Mononuclear cell (primary cell): ENCODE measurements around the gene SLC22A23. TPM values are rescaled to one million over a fixed set of nuclear protein-coding genes. Genes with fewer than 3 reads are reported as not detected.
"Not testable (repeated sequence)": the region's sequence is repeated elsewhere in the genome, so short reads cannot be mapped to it uniquely, and the experiment has no call there.

Source experiments
- H3K27me3 ChIP-seq: 2 replicates; pipeline ENCODE4 v1.6.0; 2011; ENCODE audit warnings: low read length, control low read depth; ENCODE audit not compliant: insufficient read depth
- H3K4me1 ChIP-seq: 2 replicates; pipeline ENCODE4 v1.5.1; 2011; ENCODE audit warnings: mild to moderate bottlenecking, low read length, control low read depth; ENCODE audit not compliant: insufficient read depth
- H3K4me3 ChIP-seq: 2 replicates; pipeline ENCODE4 v1.5.1; 2011; ENCODE audit warnings: mild to moderate bottlenecking, low read length, moderate library complexity
- H3K9me3 ChIP-seq: 2 replicates; pipeline ENCODE4 v1.5.1; 2011; ENCODE audit warnings: low read depth, mild to moderate bottlenecking, control low read depth, low read length
- total RNA-seq: library from RNA; depleted of rRNA; stranded (reverse); fragments of >200 nt; gene quantifications from one replicate; pipeline ENCODE4 v1.2.3, GENCODE V29; 2012

Gene SLC22A23
- total RNA-seq, 1 donor: 6.0 TPM

DNA sequence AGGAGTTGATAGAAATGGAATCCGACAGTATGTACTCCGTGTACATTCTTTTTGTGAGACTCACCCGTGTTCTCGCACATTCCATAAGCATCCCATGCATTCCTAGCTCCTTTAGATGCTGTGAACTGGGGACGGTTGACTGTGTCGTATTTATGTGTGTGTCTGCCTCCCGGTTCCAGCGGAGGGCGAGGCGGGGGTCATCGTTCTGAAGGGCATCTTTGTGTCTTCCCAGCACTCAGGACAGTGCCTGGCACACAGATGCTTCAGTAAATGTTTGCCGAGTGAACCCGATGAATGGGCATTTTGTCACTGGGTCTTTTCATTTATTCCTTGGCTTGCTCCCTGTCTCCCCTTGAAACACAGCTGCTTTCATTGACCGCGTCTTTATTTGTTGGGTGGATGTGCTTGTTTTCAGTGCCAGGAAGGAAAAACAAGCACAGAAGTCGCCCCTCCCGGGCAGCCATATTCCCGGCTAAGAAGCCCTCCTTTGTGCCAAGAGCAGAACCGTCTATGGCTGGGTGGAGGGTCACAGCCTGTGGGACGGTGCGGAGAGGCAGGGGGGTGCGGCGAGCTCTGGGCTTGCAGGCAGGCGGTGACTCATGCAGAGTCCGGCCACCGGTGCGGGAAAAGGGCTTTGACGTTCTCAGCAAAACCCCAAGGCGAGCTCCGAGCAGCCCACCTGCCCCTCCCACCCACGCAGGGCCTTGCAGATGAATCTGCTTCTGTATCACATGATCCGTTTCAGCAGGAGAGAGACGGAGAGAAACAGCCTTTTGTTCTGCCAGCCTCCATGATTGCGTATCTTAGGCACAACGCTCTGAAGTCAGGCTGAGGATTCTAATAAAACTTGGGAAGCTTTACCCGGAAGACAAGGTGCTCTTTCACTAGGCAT is 209.3 kb downstream of the SLC22A23 start:
- Histone ChIP-seq H3K4me3 (no peak overlapping the region), H3K4me1 (peaks cover 9% of the 10 kb centered on the region), H3K9me3 (no peaks in the 10 kb centered on the region), H3K27me3 (peaks cover 16% of the 10 kb centered on the region)

DNA sequence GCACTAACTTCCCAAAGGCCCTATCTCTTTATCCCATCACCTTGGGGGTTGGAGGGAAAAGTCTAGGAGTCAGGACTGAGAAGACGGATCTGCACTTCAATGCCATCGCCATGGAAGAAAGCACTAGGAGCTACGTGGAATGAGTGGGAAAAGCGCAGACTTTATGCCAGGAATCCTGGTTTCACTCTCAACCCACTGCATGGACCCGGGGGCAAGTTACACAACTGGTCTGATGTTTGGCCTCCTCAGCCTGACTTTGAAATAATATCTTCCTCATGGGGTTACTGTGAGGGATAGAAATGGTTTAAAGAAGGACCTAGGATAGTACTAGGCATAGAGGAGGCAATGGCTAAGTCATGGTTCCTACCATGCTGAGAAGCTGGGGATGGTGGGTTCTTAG is 211.6 kb downstream of the SLC22A23 start:
- H3K27me3 ChIP-seq: peaks cover 11% of the 10 kb centered on the region
- no peaks in the 10 kb centered on the region for H3K9me3 ChIP-seq

DNA sequence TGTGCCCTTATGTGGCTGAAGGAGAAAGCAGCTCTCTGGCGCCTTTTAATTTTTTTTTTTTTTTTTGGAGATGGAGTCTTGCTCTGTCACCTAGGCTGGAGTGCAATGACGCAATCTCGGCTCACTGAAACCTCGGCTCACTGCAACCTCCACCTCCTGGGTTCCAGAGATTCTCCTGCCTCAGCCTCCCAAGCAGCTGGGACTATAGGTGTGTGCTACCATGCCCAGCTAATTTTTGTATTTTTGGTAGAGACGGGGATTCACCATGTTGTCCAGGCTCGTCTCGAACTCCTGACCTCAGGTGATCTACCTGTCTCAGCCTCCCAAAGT is 212.1 kb downstream of the SLC22A23 start:
- H3K9me3 ChIP-seq, H3K4me1 ChIP-seq, H3K4me3 ChIP-seq: not testable (repeated sequence)
- H3K27me3 ChIP-seq: peaks cover 11% of the 10 kb centered on the region

More for the DNA sequence above, 211.6 kb downstream of the SLC22A23 start:
- no peaks in the 10 kb centered on the region for H3K4me1 ChIP-seq
- H3K4me3 ChIP-seq: no peak overlapping the region

DNA sequence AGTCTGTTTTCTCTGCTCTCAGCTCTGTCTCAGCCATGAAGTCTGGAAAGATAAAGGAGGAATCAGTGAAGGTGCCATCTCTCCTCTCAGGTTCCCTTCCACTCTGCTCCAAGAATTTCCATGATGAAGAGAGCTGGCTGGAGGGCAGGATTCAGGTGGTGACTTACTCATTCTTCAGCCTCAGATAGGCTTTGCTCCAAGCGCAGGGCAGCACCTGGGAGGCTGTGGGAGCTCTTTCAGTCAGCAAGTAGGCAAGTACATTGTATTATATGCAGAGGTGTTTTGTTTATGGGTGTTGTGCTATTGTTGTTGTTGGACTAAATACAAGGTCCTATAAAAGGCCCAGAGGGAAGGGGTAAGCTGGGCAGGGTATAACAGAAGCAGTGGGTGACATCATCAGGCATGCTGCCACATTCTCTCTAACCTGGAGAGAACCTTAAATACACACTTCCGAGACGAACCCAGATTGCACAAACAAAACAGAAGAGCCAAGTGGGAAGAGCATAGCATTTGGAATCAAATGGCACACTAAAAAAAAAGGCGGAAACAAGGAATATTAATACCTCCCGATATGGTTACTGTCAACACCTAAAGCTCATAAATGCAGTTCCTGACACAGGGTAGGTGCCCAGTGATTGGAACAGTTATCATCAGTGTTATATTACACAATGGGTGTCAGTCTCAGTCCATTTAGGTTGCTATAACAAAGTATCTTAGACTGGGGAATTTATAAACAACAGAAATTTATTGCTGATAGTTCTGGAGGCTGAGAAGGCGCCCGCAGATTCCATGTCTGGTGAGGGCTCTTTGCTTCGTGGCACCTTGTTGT is 212.6 kb downstream of the SLC22A23 start:
- Histone ChIP-seq H3K27me3 (peaks cover 12% of the 10 kb centered on the region), H3K9me3 (no peaks in the 10 kb centered on the region), H3K4me3 (no peak overlapping the region), H3K4me1 (no peaks in the 10 kb centered on the region)

DNA sequence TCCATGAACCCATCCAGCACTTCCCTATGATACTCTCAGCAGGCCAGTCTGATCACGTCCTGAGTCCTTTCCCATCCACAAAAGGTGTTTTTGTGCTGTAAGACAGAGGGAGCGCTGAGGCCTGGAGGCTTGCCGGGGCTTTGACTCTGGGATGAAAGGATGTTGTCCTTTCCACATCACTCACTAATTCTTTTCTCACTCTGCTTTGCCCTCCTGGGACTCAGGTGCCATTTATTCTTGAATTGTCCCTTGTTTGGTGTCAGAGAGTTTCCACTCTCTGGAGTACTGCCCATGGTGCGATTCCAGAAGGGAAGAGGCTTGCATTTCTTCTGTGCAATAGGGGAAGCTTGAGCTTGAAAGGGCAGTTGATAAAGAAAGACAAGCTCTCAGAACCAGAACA is 214.1 kb downstream of the SLC22A23 start:
- no peak overlapping the region for H3K4me3 ChIP-seq
- no peaks in the 10 kb centered on the region for H3K9me3 ChIP-seq
- no peaks in the 10 kb centered on the region for H3K4me1 ChIP-seq
- peaks cover 8% of the 10 kb centered on the region for H3K27me3 ChIP-seq

DNA sequence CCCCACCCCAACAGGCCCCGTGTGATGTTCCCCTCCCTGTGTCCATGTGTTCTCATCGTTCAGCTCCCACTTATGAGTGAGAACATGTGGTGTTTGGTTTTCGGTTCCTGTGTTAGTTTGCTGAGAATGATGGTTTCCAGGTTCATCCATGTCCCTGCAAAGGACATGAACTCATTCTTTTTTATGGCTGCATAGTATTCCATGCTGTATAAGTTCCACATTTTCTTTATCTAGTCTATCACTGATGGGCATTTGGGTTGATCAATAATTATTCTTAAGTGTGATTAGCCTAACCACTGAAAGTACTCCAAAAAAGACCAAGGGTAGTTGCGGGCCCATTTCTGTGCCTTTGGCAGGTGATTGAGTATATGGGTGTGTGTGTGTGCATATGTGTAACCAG is 215.1 kb downstream of the SLC22A23 start:
- not testable (repeated sequence) for H3K4me3 ChIP-seq, H3K4me1 ChIP-seq, H3K27me3 ChIP-seq, H3K9me3 ChIP-seq

DNA sequence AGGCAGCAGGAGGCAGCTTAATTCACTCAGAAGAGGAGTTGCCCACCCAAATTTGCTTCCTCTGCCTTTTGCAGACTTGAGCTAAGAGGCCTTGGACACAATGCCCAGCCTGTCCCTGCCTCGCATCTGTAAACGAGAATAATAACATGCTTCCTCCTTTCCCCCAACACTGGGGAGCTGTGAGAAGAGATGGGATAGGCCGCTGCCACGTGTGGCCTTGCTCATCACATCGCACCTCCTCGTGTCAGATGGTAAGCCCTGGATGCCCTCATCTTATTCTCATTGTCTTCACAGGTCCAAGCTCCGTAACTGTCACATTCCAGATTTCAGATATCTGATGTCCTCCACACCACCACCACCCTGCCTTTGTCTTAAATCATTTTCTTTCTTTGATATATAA is 216.3 kb downstream of the SLC22A23 start:
- H3K4me1 ChIP-seq: no peaks in the 10 kb centered on the region
- H3K4me3 ChIP-seq: no peak overlapping the region
- peaks cover 13% of the 10 kb centered on the region for H3K27me3 ChIP-seq
- H3K9me3 ChIP-seq: no peaks in the 10 kb centered on the region

DNA sequence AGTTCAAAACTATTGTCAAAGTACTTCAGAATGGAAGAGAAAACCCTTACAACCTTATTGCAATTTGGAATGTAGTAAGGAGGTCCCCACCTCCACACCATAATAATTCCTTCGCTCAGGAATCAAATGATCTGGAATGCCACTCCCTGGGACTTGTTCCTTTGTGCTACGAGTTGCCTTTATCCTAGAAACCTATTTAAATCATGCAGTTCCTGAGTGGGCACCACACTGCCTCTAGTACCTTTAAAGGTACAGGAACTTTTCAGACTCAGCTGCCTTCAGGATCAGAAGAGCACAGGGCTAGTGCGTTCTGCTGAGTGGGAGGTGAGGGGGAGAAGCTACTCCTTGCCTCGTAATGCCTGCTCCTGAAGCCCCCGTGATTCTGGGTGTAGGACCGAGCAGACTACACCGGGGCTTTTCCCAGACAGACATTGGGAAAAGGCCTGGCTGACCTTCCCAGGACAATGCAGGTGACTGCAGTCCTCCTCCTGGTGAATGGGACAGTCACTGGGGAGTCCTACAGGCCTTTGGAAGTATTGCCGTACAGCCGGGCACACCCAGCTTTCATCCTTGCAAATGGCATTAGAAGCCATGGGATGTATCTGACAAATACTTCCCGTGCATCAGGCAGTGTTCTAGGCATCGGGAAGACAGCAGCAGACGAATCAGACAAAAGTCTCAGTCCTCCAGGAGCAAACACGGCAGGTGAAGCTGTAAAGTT is 217.6 kb downstream of the SLC22A23 start:
- H3K9me3 ChIP-seq: no peaks in the 10 kb centered on the region
- no peak overlapping the region for H3K4me3 ChIP-seq
- H3K27me3 ChIP-seq: peaks cover 21% of the 10 kb centered on the region
- no peaks in the 10 kb centered on the region for H3K4me1 ChIP-seq

DNA sequence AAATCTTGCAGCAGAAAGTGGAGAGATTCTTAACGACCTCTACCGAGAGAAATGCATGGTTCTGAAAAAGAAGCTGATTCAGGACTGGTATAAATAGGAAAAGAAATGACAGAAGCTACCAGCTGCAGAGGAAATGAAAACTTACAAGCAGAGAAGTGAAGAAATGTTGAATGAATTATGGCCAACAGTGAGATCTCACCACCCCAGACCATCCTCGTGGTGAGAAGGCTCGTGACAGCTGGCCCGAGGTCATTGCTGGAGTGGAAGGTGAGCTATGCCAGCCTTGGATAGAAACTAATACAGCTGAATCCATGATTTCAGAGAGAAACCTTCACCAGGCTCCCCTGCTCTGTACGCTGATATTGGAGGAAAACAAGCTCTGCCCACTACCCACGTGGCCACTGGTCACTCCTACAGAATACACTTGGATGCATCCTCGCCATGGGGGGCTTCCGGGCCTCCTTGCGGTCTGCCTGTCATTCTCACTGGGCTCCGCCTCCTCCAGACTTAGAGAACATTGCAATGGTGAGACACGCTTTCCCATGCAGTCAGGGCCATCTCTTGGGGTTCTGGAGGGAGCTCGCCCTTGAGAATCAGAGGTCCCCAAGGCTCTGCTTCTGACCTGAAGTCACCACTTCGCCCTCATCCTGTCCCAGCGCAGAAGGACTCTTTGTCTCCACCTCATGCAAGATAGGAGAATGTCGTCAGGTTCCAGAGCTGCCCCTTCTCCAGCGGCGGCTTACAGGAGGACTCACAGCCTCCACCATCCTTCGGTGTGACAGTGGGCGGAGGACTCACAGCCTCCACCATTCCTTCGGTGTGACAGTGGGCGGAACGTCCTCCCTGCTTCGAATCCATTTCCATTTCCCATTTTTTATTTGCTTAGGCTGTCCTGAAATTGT is 218.8 kb downstream of the SLC22A23 start:
- Histone ChIP-seq H3K4me1 (no peaks in the 10 kb centered on the region), H3K27me3 (peaks cover 34% of the 10 kb centered on the region), H3K4me3 (no peak overlapping the region), H3K9me3 (no peaks in the 10 kb centered on the region)

DNA sequence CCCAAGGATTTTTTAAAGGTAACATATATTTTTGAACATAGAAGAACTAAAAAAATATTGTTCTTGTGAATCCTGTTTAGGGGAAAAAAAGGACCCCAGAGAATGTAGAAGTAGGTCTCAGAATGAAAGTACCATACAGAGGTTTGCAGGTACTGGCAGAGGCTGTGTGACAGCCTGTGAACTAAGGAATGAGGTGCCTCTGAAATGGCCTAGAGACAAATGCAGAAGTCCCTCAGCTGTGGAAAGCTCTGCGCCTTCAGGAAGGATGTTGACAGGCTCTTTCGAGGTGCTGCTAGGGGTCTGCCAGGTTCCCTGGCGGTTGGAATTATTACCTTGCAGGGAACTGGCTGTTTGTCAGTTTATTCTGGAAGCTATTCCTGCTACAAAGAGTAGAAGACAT is 220.8 kb downstream of the SLC22A23 start:
- H3K27me3 ChIP-seq: peaks cover 54% of the 10 kb centered on the region
- H3K4me3 ChIP-seq: no peak overlapping the region
- H3K9me3 ChIP-seq: no peaks in the 10 kb centered on the region
- H3K4me1 ChIP-seq: peaks cover 13% of the 10 kb centered on the region

DNA sequence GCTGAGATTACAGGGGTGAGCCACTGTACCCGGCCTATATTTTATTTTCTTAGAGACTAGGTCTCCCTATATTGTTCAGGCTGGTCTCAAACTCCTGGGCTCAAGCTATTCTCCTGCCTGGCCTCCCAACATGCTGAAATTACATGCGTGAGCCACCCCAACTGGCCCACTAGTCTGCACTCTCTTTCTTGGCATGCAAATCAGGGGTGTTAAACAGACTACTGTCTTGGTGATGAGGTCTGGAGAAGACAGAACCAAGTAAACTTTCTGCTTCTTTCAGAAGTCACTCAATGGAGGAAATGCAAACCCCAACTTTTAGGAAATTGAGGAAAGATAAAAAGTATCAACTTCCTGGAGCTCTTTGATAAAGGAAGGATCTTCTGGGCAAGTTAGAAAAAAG is 221.4 kb downstream of the SLC22A23 start:
- H3K4me1 ChIP-seq: peaks cover 17% of the 10 kb centered on the region
- H3K27me3 ChIP-seq: peaks cover 59% of the 10 kb centered on the region
- no peaks in the 10 kb centered on the region for H3K9me3 ChIP-seq
- H3K4me3 ChIP-seq: no peak overlapping the region

DNA sequence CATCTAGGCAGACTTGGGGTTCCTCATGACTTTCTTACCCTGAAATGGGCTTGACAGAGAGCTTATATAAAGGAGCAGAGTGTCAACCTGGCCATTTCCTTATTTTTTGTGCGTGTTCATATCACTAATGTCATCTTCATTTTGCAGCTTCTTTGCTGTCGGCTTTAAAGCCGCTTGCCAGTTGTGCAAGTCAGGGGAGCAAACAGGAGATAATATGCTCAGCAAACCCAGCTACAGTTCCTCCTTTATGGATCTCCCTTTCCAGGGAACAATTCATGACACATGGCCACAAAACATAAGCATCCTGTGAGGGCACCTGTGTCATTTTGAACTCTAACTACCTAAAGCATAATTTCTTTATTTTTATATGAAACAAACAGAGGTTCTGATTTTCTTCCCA is 222.9 kb downstream of the SLC22A23 start:
- no peaks in the 10 kb centered on the region for H3K9me3 ChIP-seq
- H3K4me1 ChIP-seq: peaks cover 28% of the 10 kb centered on the region
- peaks cover 71% of the 10 kb centered on the region for H3K27me3 ChIP-seq
- no peak overlapping the region for H3K4me3 ChIP-seq

DNA sequence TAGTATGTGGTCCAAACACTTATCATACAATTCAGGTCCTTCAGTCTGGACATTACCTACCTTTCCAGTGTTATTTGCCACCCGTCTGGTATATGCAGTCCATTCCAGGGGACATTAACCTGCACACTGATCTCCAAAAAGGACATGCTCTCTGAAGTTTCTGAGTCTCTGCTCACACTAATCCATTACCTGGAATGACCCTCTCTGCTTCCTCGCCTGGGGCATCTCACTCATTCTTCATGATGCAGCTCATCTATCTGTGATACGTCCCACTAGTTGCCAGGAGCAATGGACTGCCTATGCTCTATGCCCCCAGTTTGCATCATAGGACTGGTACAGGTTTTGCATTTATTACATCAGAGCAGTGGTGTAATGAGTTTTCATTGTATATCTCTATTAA is 223.5 kb downstream of the SLC22A23 start:
- H3K27me3 ChIP-seq: peaks cover 74% of the 10 kb centered on the region
- no peaks in the 10 kb centered on the region for H3K9me3 ChIP-seq
- peaks cover 32% of the 10 kb centered on the region for H3K4me1 ChIP-seq
- no peak overlapping the region for H3K4me3 ChIP-seq
